Vagina (tissue), 2 donors: ENCODE results near the gene KCTD5.

Experiments
- CTCF ChIP-seq, 3 experiments: fragments of 450-650 bp in 2 of 3; fragments of 200-600 bp in 1 of 3; sonication (generic) in 1 of 3; IDR thresholded peaks; one replicate each; pipeline ENCODE4 v1.5.1; 2017 to 2019; ENCODE audit warnings: antibody characterized with exemption in 3 of 3, mild to moderate bottlenecking in 2 of 3, moderate library complexity in 2 of 3
- POLR2A ChIP-seq, 2 donors: fragments of 450-650 bp; IDR thresholded peaks; one replicate each; pipeline ENCODE4 v1.6.1; 2017; ENCODE audit warnings: antibody characterized with exemption in 2 of 2, mild to moderate bottlenecking in 2 of 2, moderate library complexity in 2 of 2
- POLR2AphosphoS5 ChIP-seq, 2 donors: sonication (generic); formaldehyde crosslinking; IDR thresholded peaks; one replicate each; pipeline ENCODE4 v1.9.0; 2017; ENCODE audit warnings: antibody characterized with exemption in 2 of 2, mild to moderate bottlenecking in 2 of 2, low read depth in 1 of 2; ENCODE audit not compliant: insufficient read depth in 1 of 2

GRCh38 chr16:2751577-2752034 lies 69.3 kb downstream of the KCTD5 start:
- TF ChIP-seq CTCF (IDR thresholded peaks at IDR 0.05) (no peak), POLR2AphosphoS5 (IDR thresholded peaks at IDR 0.05; ENCODE audit: insufficient read depth in 1 of 2, low read depth in 1 of 2) (no peak), POLR2A (IDR thresholded peaks at IDR 0.05) (no peak)
